ENCODE data around the gene POMGNT1.

- TF ChIP-seq CTCF (IDR thresholded peaks at IDR 0.05): no peak
- peak in 1 of 2 donors; percentile 44 for TF ChIP-seq POLR2AphosphoS5 (IDR thresholded peaks at IDR 0.05; ENCODE audit: insufficient read depth in 1 of 2, low read depth in 1 of 2)
- TF ChIP-seq POLR2A (IDR thresholded peaks at IDR 0.05): no peak
Observed at GRCh38 chr1:46246548-46247435, 48.6 kb upstream of the POMGNT1 start.
